GM21381 (cell line): ENCODE measurements around the gene CITED4.

Experiments used
- ATAC-seq: cut with Tn5 transposase; IDR thresholded peaks from one replicate; pipeline ENCODE4 v1.9.1; 2021; ENCODE audit warnings: mild to moderate bottlenecking, moderate library complexity; ENCODE audit not compliant: unreplicated experiment

CITED4 gene

DNA sequence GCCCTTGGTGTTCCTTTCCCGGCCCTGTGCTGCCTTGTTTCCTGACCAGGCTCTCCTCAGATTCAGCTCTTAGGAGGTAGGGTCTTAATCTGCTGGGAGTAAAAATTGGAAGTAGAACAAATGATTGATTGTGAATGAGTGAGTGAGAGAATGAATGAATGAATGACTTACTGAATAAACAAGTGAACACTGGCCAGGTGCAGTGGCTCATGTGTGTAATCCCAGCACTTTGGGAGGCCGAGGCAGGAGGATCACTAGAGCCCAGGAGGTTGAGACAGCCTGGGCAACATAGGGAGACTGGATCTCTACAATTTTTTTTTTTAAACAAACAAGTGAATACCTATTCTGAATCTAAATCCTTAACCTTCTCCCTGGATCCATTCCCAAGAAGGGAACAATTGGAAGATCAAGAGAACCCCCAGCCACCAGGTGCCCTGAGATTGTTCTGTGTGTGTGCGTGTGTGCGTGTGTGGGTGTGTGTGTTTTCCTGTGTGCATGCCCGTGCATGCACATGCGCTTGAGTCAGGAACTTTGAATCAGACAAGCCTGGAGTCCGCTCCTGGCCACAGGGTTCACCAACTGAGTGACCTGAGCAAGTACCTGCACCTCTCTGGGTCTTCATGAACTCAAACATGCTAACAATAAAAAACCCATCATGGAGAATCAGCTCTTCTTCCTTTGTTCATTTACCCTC, 24.3 kb upstream of the CITED4 start:
- ATAC-seq: no peak

DNA sequence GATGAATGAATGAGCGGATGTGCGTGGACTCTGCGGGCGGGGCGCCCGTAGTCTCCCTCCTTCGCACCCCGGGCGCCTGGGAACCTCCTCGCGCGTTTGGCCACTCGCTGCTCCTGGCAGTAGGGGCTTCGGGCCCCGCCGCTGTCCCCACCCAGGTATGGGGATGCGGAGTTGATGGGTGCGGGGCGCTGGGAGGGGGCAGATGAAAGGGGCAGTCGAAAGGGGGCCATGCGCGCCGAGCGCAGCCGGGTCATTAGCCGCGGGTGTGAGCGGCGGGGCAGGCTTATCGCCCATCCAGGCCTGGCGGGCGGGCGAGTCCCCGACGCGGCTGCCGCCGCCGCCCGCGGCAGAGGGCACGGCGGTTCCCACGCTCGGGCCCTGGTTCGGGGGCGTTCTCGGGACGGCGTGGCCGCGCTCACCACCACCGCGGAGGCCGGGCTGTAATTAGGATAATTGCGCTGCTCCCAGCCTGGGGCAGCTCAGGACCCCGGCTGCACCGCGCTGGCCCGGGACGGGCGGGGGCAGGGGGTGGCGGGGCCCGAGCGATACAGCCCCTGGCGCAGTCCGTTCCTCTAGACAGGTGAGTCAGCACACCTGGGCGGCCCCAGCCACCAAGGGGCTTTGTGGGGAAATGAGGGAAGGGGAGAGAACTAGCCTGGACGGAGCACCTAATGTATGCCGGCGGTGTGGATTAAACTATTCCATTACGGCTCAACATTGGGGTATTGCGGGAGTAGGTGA, 22.1 kb upstream of the CITED4 start:
- no peak for ATAC-seq

DNA sequence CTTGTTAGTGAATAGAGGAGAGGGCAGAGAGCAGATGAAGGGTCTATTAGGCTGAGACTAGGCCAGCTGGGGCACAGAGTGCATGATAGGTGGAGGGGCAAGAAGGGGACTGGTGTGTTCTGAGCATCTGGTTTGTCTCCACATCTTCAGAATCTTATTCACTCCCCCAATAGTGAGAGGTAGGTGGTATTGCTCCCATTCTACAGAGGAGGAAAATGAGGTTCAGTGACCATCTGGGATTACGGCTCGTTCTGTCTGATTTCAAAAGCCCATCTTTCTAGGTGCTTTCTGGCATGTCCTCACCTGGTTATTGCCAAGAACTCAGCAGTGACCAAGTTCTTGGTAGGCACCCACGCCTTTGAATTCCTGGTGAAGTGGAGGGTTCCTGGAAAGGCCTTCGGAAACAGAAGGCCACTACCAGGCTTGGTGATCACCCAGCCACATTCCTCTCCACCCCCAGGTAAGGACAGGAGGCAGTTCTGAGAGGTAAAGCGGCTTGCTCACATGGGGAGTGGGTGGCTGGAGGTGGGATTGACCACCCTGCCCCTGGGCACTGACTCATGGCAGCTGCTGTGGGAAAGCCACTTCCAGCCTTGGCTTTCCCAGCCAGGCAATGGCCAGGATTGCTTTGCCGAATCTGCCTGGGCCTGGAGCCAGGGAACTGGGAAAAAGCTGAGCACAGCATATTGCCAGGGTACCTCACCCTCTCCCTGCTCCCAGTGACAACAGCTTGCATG, 18.8 kb upstream of the CITED4 start:
- ATAC-seq: no peak

DNA sequence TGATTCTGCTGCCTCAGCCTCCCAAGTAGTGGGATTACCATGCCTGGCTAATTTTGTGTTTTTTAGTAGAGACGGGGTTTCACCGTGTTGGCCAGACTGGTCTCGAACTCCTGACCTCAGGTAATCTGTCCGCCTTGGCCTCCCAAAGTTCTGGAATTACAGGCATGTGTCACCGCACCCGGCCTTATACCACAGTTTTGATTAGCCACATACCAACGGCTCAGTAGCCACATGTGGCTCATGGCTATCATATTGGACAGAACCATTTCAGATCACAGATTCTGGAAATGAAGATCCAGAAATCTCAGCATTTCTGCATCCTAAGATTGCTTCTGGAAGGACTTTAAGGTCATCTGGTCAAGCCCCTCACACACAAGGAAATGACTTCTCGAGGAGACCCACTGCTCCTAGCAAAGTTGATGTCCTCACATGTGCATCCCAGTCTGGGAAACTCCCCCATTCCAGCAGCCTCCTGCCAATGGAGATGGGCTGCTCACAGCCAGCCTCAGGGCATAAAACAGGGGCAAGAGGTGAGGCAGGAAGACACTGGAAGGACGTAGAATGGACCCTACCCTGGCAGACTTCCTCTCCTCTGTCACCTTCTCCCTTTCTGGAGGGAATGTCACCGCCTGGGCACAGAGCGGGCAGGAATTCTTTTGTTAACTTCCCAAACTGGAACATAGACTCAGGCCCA, 17.5 kb upstream of the CITED4 start:
- no peak for ATAC-seq

DNA sequence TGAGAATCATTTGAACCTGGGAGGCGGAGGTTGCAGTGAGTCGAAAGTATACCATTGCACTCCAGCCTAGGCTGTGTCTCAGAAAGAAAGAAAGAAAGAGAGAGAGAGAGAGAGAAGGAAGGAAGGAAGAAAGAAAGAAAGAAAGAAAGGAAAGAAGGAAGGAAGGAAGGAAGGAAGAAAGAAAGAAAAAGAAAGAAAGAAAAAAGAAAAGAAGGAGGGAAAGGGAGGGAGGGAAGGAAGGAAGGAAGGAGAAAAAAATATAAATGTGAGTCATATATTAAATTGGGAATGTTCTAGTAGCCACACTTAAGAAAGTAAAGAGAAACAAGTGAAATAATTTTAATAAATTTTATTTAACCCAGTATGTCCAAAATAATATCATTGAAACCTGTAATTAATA, 16.7 kb upstream of the CITED4 start:
- ATAC-seq: no peak

DNA sequence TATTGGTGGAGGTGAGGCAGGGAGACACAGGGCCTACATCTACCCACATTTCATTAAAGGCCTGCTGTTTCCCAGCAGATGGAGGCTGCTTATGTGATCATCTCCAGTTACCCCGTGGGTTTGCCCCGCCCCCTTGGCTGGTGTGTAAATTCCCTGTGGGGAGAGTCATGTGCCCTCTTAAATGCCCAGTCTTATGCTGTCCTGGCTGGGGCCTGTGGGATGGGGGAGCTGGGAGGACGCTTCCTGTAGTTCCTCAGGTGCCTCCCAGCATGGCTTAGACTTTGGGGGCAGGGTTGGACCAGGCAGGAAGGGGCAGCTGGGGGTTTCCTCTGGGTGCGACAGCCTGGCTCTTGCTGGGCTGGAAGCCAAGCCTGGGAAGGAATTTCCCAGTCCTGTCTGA, 15.5 kb upstream of the CITED4 start:
- no peak for ATAC-seq

DNA sequence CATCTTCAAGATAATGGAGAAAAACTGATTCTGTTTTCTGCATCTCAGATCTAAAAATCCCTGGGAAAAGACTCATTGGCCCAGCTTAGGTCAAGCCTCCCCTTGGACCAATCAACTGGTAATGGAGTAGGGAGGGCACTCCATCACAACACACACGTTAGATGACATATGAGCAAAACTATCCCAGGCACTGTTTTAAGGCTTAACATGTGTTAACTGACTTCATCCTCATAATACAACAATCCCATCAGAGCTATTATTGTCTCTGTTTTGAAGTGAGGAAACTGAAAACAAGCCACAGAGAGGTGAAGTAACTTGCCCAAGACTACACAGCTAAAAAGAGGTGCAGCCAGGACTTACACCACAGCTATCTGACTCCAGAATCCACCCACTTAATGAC, 14.7 kb upstream of the CITED4 start:
- ATAC-seq: no peak

DNA sequence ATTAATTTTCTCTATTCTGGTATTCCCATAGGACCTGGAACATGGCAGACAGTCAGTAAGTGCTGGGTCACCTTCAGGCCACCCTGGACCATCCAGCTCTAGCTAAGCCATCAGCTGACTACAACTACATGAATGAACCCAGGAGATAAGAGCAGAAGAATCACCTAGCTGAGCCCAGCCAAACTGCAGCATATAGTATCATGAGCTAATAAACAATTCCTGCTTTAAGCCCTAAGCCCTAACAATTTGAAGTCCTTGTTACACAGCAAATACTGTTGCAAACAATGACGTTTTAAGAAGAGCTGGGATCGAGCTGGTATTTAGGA, 14.2 kb upstream of the CITED4 start:
- no peak for ATAC-seq

DNA sequence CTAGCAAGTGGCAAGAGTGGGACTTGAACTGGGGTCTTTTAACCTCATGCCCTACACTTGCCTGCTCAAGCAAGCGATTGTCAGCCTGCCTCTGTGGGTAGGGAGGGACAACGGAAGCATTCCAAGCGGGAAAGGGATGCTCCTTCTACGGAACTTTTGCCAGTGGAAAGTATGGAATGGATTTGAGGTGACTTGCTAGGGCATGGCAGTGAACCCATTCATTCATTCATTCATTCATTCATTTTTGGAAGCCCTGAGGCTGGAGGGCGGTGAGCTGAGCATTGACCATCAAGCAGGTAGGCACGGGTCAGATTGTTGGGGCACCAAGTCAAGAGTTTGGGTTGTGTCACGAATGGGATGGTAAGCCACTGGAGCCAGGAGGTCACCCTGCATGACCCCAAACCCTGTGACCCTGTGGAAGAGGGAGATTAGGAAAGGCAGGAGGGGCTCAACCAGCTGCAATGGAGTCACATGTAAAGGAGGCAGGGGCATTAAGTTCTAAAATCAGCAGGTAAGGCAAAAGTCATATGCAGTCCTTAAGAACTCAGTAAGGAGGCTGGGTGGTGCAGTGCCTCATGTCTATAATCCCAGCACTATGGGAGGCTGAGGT, 11.8 kb upstream of the CITED4 start:
- no peak for ATAC-seq

DNA sequence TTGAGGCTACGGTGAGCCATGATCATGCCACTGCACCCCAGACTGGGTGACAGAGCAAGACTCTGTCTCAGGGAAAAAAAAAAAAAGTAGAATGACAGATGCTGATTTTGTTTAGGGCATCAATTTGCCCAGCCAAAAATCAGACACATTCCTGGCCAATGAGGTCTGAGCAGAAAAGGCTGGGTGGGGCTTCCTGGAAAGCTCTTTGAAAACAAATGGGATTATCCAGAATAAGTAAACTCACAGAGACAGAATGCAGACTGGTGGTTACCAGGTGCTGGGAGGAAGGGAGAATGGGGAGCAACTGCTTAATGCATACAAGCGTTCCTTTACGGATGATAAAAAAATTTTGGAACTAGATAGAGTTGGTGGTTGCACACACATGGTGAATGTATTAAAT, 10.1 kb upstream of the CITED4 start:
- no peak for ATAC-seq

DNA sequence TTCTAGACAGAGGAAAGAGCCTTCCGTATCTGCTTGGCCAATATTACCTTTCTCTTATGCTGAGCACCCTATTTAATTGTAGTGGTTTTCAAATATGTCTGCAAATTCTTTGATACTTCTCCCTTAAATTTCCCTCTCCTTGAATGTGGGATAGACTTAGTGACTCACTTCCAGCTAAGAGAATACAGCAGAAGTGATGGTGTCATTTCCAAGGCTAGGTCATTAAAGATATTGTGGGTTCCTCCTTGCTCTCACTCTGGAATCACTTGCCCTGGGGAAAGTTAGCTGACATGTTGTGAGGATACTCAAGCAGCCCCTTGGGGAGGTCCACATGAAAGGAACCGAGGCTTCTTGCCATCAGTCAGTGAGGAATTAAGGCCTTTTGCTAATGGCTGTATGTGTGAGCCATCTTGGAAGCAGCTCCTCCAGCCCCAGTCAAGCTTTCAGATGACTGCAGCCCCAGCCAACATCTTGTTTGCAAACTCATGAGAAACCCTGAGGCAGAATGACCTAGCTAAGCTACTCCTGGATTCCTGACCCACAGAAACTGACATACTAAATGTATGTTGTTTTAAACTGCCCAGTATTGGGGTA, 8.1 kb upstream of the CITED4 start:
- ATAC-seq: no peak

DNA sequence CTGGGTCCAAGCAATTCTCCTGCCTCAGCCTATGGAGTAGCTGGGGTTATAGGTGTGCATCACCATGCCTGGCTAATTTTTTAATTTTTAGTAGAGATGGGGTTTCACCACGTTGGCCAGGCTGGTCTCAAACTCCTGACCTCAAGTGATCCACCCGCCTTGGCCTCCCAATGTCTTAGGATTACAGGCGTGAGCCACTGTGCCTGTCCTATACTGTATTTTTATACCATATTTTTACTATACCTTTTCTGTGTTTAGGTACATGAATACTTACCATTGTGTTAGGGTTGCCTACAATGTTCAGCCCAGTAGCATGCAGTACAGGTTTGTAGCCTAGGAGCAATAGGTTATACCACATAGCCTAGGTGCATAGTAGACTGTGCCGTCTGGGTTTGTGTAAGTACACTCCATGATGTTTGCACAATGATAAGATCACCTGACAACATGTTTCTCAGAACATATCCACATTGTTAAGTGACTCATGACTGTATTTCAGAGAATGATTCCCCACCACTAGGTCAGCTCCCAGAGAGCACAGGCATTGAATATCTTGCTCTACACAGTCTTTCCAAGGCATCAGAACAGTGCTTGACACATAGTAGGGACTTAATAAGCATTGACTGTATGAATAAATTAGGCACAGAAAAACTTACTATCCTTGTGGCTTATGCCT, 6.0 kb upstream of the CITED4 start:
- ATAC-seq: no peak

DNA sequence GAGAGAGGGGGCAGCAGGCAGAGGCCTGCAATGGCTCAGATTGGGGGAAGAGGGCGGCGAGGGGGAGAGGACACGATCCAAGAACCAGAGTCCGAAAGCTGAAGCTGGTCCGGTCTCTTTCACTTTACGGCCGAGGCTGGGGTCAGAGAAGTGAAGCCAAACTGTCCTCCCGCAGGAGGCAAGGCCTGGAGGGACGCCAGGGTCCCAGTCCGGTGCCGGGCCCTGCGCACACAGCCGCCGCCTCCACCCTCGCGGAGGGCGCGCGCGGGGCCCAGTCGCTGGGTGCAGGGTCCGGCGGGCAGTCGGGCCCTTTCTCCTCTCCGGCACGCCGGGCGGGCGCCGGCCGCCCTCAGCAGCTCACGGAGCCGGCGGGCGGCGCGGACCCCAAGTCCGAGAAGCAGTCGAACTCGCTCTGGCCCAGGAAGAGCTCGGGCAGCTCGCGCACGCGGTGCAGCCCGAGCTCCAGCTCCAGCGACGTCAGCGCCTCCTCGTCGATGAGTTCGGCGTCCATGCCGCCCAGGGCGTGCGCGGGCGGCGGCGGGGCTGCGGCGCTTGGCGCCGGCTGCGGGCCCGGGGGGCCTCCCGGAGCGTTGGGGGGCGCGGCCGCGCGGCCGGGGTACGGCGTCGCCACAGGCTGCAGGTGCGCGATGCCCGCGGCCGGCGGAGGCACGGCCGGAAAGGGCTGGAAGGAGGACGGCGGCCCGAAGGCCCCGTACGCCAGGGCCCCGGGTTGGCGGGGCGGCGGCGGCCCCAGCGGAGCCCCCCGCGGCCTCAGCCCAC, 749 bp downstream of the CITED4 start:
- peak; percentile 13 for ATAC-seq

DNA sequence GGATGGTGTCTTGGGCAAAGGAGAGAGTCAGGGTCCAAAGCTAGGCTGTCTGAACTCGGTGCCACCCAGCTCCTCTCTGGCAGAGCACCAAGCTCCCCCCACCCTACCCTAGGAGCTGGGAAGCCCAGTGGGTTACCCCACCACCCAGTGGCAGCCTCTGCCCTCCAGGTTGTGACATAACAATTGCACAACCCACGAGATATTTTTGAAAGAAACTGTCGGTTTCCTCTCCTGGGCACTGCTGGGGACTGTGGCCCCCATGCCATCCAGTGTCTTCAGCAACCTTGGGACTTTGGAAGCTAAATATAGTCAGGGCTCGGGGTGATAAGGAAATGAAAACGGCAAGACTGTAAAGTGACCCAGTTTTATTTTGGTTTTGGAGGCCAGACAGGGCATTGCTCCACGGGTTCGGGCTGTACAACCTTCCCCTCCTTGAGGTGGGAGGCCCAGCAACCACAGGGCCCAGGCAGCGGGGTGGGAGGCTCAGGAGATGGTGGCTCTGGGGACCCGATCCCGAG, 1.4 kb downstream of the CITED4 start:
- ATAC-seq: no peak

DNA sequence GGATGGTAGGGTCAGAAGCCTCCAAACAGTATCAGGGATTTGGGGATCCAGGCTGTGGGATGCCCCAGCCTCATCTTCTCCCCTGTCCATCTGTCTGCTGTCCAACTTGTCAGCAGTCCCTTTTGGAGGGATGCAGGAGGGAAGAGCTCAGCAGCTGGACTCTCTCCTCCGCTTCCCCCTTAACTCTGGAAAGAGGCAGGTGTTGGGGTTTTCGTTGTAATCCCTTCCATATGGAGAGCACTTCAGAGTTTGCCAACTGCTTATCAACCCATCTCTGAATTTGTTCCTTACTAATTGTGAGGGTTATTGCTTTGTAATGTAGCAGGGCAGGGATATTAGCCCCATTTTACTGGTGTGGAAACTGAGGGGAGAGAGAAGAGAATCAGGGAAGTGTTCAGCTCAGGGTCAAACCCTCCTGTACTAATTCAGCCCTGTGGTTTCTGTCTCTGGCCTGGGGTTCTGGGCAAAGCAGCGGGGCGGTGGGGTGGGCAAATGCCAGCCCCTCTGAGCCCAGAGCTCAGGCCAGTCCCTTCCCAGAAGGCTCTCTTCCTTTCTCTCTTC, 3.2 kb downstream of the CITED4 start:
- ATAC-seq: no peak

DNA sequence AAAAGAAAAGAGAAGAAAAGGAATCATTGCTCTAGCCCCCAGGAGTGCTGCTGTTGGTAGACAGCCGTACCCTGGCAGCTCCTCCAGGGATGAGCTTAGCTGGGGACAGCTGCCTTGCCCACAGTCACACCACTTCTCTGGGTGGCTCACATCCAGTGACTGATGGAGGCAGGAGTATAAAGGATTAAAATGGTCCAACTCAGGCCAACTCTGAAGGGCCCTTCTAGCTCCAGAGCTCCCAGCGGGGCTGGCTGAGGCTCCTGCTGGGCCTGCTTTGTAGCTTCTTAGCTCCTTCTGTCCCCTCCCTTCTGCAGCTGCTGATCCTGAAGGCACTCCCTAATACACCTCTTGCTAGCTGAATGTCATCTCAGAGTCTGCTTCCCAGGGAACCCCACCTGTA, 4.4 kb downstream of the CITED4 start:
- no peak for ATAC-seq

DNA sequence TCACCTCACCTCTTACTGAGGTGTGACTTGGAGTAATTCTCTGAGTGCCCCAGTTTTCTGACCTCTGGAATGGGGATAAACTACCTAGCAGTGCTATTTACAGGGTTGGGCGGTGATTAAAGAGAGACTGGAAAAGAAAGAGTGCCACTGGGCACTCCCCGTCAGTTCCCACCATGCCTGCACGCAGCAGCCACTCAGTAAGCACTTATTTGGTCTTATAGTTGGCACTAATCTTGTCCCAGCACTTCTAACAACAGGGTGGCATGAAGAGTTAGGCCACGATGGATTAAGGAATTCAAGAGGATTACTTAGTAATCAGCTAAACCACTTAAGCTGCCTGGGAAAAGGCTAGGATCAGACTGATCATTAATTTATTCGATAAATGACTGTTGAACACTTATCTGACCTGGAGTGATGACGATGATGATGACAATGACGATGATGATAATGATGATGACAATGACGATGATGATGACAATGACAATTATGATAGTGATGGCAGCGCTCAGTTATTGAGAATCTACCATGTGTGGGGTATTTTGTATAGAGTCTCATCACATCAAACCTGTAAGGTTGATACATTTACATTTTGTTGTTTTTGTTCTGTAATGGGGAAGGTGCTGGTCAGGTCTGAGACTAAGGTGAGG, 5.4 kb downstream of the CITED4 start:
- ATAC-seq: no peak

DNA sequence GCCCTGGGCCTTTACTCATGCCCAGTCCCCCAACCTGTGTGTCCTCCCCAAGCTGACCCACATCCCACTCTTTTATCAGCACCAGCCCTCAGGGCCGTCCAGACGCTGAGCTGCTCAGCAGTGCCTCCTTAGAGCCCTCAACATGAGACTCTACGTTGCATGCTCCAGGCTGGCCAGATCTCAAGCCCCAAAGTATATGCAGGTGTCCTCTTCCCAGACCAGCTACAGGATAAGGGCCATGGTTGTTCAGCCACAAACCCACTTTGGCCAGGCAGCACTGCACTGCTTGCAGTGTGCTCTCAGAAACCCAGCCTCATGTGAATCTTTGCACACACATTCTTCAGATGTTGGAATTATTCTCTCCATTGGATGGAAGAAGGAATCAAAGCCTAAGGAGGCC, 6.0 kb downstream of the CITED4 start:
- ATAC-seq: no peak
